Measurements from ENCODE around the gene MIS18A.
"Not testable (repeated sequence)": the region's sequence is repeated elsewhere in the genome, so short reads cannot be mapped to it uniquely, and the experiment has no call there.

The MIS18A gene

GRCh38 chr21:32303385-32303784, 24.5 kb upstream of the MIS18A start:
- no peak for DNase-seq

- DNase-seq = no peak
Observed at GRCh38 chr21:32302560-32302959, 23.7 kb upstream of the MIS18A start.

GRCh38 chr21:32301596-32301995, 22.7 kb upstream of the MIS18A start:
- DNase-seq = no peak

- DNase-seq = no peak
Observed at GRCh38 chr21:32300117-32300681, 21.4 kb upstream of the MIS18A start.

GRCh38 chr21:32299695-32300094, 20.8 kb upstream of the MIS18A start:
- no peak for DNase-seq

GRCh38 chr21:32298658-32299081, 19.8 kb upstream of the MIS18A start, which contains the start of gene MRAP:
Gene MRAP (plus strand): TSS chr21:32298855. CDS start chr21:32298972, 117 bp downstream.
- no peak for DNase-seq

GRCh38 chr21:32298148-32298559, 19.3 kb upstream of the MIS18A start:
- DNase-seq = no peak

- DNase-seq = no peak
Observed at GRCh38 chr21:32297449-32297848, 18.6 kb upstream of the MIS18A start.

GRCh38 chr21:32285476-32285875, 6.6 kb upstream of the MIS18A start:
- DNase-seq = no peak

- no peak for DNase-seq
Observed at GRCh38 chr21:32282992-32283391, 4.1 kb upstream of the MIS18A start.

- DNase-seq = no peak
Observed at GRCh38 chr21:32281531-32281930, 2.7 kb upstream of the MIS18A start.

GRCh38 chr21:32279377-32279680, 480 bp upstream of the MIS18A start:
- no peak for DNase-seq

GRCh38 chr21:32278103-32278502, 746 bp downstream of the MIS18A start:
- no peak for DNase-seq

GRCh38 chr21:32276671-32277070, 2.2 kb downstream of the MIS18A start:
- no peak for DNase-seq

GRCh38 chr21:32270748-32271147, 8.1 kb downstream of the MIS18A start:
- DNase-seq = peak; percentile 47

GRCh38 chr21:32265321-32265720, 13.5 kb downstream of the MIS18A start:
- not testable (repeated sequence) for DNase-seq

GRCh38 chr21:32261929-32262328, 16.9 kb downstream of the MIS18A start:
- DNase-seq = no peak

GRCh38 chr21:32260130-32260529, 18.7 kb downstream of the MIS18A start:
- DNase-seq = no peak

GRCh38 chr21:32258786-32259048, 20.1 kb downstream of the MIS18A start:
- not testable (repeated sequence) for DNase-seq

- peak; percentile 57 for DNase-seq
Observed at GRCh38 chr21:32257962-32258785, 20.7 kb downstream of the MIS18A start.

- peak; percentile 70 for DNase-seq
Observed at GRCh38 chr21:32256873-32257620, 21.8 kb downstream of the MIS18A start.

- DNase-seq = no peak
Observed at GRCh38 chr21:32256251-32256650, 22.6 kb downstream of the MIS18A start.

GRCh38 chr21:32253215-32253641, 25.6 kb downstream of the MIS18A start:
- DNase-seq = no peak

GRCh38 chr21:32252136-32252535, 26.7 kb downstream of the MIS18A start:
- DNase-seq = no peak
